ENCODE results near the gene STX19. TPM values are rescaled to one million over a fixed set of nuclear protein-coding genes. Genes with fewer than 3 reads are reported as not detected.

STX19 gene
- total RNA-seq, 1 donor from 2014 or later = 3.8 TPM

Other genes starting within 250 kb of the STX19 start
- gene PROS1, start 54.7 kb downstream of the STX19 start, total RNA-seq = 49.5 TPM
- gene ARL13B, start 48.4 kb downstream of the STX19 start, total RNA-seq = 21.1 TPM
- gene DHFR2, start 34.3 kb upstream of the STX19 start, total RNA-seq = 9.2 TPM
- gene NSUN3, start 34.5 kb upstream of the STX19 start, total RNA-seq = 18.0 TPM